H1 (cell line): Measurements from ENCODE around the gene PCCA. TPM values are rescaled to one million over a fixed set of nuclear protein-coding genes. Genes with fewer than 3 reads are reported as not detected.

Experiments
- BACH1 ChIP-seq: IDR thresholded peaks from 2 replicates; pipeline ENCODE4 v1.6.1; 2012; ENCODE audit warnings: low read length, improper control_type of control experiment
- BRCA1 ChIP-seq: IDR thresholded peaks from 2 replicates; pipeline ENCODE4 v1.6.1; 2012; ENCODE audit warnings: low read depth, low read length, improper control_type of control experiment
- FOSL1 ChIP-seq: IDR thresholded peaks from 2 replicates; pipeline ENCODE4 v1.6.1; 2011; ENCODE audit warnings: mild to moderate bottlenecking, low read depth, low read length, moderate library complexity; ENCODE audit not compliant: insufficient read depth
- MAFK ChIP-seq: IDR thresholded peaks from 2 replicates; pipeline ENCODE4 v1.6.1; 2012; ENCODE audit warnings: low read depth, mild to moderate bottlenecking, improper control_type of control experiment, low read length
- RBBP5 ChIP-seq: IDR thresholded peaks from 2 replicates; pipeline ENCODE4 v1.7.1; 2012; ENCODE audit warnings: low read depth, mild to moderate bottlenecking, inconsistent platforms, low read length, moderate library complexity, borderline replicate concordance
- RXRA ChIP-seq: IDR thresholded peaks from 2 replicates; pipeline ENCODE4 v1.6.1; 2011; ENCODE audit warnings: low read depth, mild to moderate bottlenecking, low read length, moderate library complexity; ENCODE audit not compliant: insufficient read depth
- SIN3A ChIP-seq, 2 experiments: IDR thresholded peaks in 1 of 2; conservative IDR thresholded peaks in 1 of 2; 2 replicates each; pipeline ENCODE4 v1.6.1; 2011 to 2012; ENCODE audit warnings: low read length in 2 of 2, improper control_type of control experiment in 1 of 2, low read depth in 1 of 2, mild to moderate bottlenecking in 1 of 2
- TBP ChIP-seq: IDR thresholded peaks from 2 replicates; pipeline ENCODE4 v1.6.1; 2011; ENCODE audit warnings: low read depth, low read length, improper control_type of control experiment
- polyA plus RNA-seq, 7 experiments: library from polyadenylated mRNA; depleted of rRNA in 3 of 7; stranded (reverse) in 5 of 7; unstranded in 2 of 7; fragments of >200 nt in 5 of 7; fragments of 200-250 nt in 2 of 7; gene quantifications; 1 replicate in 5 of 7; 2 replicates in 1 of 7; 4 replicates in 1 of 7; pipeline versions ENCODE4 v1.2.1 to v1.2.3, GENCODE V29; 2011 to 2013; ENCODE audit warnings: missing spikeins in 2 of 7, mixed read lengths in 2 of 7
- total RNA-seq: library from RNA; stranded (reverse); fragmentation: NEBNext Ultra II Directional; extraction: Animal tissue kit (Norgen Biotek cat#: 25700); gene quantifications from 2 replicates; pipeline ENCODE4 v1.2.1, GENCODE V29; 2021

PCCA gene
- total and polyA plus RNA-seq, 2 of the 8 experiments (the other 6 are each of a cell fraction or from before 2014, with no cell fraction given), result 18.4 to 49.8 TPM

DNA sequence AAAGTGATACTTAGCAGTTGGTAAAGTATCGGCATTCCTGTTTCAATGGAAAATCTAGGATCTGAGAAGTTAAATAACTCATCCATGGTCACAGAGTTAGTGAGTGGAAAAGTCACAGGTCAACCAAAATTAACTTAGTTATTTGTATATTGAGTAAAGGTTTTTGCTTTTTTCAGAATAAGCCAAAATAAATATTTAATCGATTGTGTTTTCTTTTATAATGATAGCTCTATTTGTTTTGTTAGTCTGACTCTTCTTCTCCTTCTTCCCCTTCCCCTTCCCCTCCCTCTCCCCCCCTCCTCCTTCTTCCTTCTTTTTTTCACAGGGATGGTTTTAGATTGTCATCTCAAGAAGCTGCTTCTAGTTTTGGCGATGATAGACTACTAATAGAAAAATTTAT lies 173.5 kb downstream of the PCCA start (continued):
- TF ChIP-seq RBBP5 (no peak), RXRA (no peak), SIN3A (conservative IDR thresholded peaks at IDR 0.05 in 1 of 2, IDR thresholded peaks at IDR 0.05 in 1 of 2; ENCODE audit: low read depth in 1 of 2, low read length in 2 of 2) (no peak), BRCA1 (no peak), TBP (no peak), BACH1 (no peak), FOSL1 (no peak), MAFK (no peak)
